Gastroesophageal sphincter (tissue), 4 donors: ENCODE results near the gene SLC6A8. TPM values are rescaled to one million over a fixed set of nuclear protein-coding genes. Genes with fewer than 3 reads are reported as not detected.

ENCODE experiments used
- ATAC-seq: fragments of 150-250 bp; one replicate; pipeline ENCODE4 v1.9.1; 2016; ENCODE audit warnings: mild to moderate bottlenecking, moderate library complexity
- H3K27ac ChIP-seq, 4 donors: fragments of 200-600 bp; sonication (generic) in 3 of 4; 1 replicate in 3 of 4; 2 replicates in 1 of 4; pipeline ENCODE4 v1.5.1; 2016 to 2019
- H3K27me3 ChIP-seq: fragments of 200-600 bp; sonication (generic); one replicate; pipeline ENCODE4 v1.5.1; 2019
- H3K36me3 ChIP-seq, 2 donors: fragments of 200-600 bp; sonication (generic); one replicate each; pipeline ENCODE4 v1.5.1; 2019; ENCODE audit warnings: control low read depth in 1 of 2
- H3K4me1 ChIP-seq, 3 donors: fragments of 200-600 bp; sonication (generic); 1 replicate in 2 of 3; 2 replicates in 1 of 3; pipeline ENCODE4 v1.5.1; 2016 to 2019; ENCODE audit warnings: control low read depth in 2 of 3
- H3K4me3 ChIP-seq, 2 donors: fragments of 200-600 bp; sonication (generic); one replicate each; pipeline ENCODE4 v1.5.1; 2019; ENCODE audit warnings: mild to moderate bottlenecking in 1 of 2, moderate library complexity in 1 of 2
- H3K9me3 ChIP-seq, 3 donors: fragments of 200-600 bp; sonication (generic); one replicate each; pipeline ENCODE4 v1.5.1; 2017 to 2019; ENCODE audit warnings: control low read depth in 2 of 3
- EP300 ChIP-seq: sonication (generic); formaldehyde crosslinking; IDR thresholded peaks from one replicate; pipeline ENCODE4 v1.6.1; 2017; ENCODE audit warnings: antibody characterized with exemption, mild to moderate bottlenecking
- POLR2A ChIP-seq, 2 donors: fragments of 450-650 bp; IDR thresholded peaks; one replicate each; pipeline ENCODE4 v1.6.1; 2017; ENCODE audit warnings: antibody characterized with exemption in 2 of 2, mild to moderate bottlenecking in 2 of 2, moderate library complexity in 1 of 2
- POLR2AphosphoS5 ChIP-seq: sonication (generic); formaldehyde crosslinking; IDR thresholded peaks from one replicate; pipeline ENCODE4 v1.6.1; 2017; ENCODE audit warnings: antibody characterized with exemption
- WGBS, 2 donors: methylation state at CpG; one replicate each; pipeline ENCODE4 v1.1.5; 2018; ENCODE audit warnings: low coverage in 1 of 2; 5-methylcytosine and 5-hydroxymethylcytosine counted together
- total RNA-seq, 4 donors: library from RNA; depleted of rRNA; stranded (reverse); fragments of >200 nt; gene quantifications; one replicate each; pipeline ENCODE4 v1.1.0, GENCODE V29; 2016
- TF ChIP-seq, protein P1 (sequence below), 4 experiments: fragments of 200-600 bp in 2 of 4; fragments of 450-650 bp in 2 of 4; sonication (generic) in 1 of 4; IDR thresholded peaks; one replicate each; pipeline ENCODE4 v1.5.1; 2017 to 2019; ENCODE audit warnings: antibody characterized with exemption in 4 of 4, mild to moderate bottlenecking in 2 of 4, moderate library complexity in 2 of 4

Gene SLC6A8
- total RNA-seq, 4 donors from 2014 or later, result 25.3 to 86.6 (median 37.9) TPM

DNA sequence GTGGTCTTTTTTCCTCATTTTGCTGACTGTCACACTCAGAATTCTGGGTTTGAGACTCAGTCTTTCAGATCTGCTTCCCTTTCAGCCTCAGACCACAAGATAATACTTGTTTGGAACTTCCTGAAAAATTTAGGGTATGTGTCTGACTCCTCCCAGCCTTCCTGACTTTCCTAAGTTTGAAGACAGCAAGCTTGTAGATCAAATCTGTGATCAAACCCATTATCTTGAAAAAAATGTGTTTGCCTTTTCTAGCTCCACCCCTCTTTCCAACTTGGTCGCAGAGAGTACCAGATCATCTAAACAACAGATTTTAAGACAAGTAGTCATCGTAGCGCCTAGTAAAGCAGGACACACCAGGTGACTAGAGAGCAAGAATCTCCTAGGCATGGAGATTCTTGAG is 26.5 kb downstream of the SLC6A8 start:
- no peak overlapping the region for H3K27ac ChIP-seq
- no peaks in the 10 kb centered on the region for H3K9me3 ChIP-seq
- no peak for ATAC-seq
- H3K4me1 ChIP-seq, result no peaks in the 10 kb centered on the region
- no peak overlapping the region for H3K4me3 ChIP-seq
- H3K27me3 ChIP-seq, result no peaks in the 10 kb centered on the region
- TF ChIP-seq POLR2A (IDR thresholded peaks at IDR 0.05) (no peak), EP300 (no peak), POLR2AphosphoS5 (no peak)
- TF ChIP-seq, protein P1, sequence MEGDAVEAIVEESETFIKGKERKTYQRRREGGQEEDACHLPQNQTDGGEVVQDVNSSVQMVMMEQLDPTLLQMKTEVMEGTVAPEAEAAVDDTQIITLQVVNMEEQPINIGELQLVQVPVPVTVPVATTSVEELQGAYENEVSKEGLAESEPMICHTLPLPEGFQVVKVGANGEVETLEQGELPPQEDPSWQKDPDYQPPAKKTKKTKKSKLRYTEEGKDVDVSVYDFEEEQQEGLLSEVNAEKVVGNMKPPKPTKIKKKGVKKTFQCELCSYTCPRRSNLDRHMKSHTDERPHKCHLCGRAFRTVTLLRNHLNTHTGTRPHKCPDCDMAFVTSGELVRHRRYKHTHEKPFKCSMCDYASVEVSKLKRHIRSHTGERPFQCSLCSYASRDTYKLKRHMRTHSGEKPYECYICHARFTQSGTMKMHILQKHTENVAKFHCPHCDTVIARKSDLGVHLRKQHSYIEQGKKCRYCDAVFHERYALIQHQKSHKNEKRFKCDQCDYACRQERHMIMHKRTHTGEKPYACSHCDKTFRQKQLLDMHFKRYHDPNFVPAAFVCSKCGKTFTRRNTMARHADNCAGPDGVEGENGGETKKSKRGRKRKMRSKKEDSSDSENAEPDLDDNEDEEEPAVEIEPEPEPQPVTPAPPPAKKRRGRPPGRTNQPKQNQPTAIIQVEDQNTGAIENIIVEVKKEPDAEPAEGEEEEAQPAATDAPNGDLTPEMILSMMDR (IDR thresholded peaks at IDR 0.05), result no peak
- 72% methylated on average over 3 of the region's 3 CpGs; no CpG with 5 or more reads in 1 of the 2 donors for WGBS, 2 donors
- H3K36me3 ChIP-seq, result peaks cover 0 to 75% of the 10 kb centered on the region in 2 donors

DNA sequence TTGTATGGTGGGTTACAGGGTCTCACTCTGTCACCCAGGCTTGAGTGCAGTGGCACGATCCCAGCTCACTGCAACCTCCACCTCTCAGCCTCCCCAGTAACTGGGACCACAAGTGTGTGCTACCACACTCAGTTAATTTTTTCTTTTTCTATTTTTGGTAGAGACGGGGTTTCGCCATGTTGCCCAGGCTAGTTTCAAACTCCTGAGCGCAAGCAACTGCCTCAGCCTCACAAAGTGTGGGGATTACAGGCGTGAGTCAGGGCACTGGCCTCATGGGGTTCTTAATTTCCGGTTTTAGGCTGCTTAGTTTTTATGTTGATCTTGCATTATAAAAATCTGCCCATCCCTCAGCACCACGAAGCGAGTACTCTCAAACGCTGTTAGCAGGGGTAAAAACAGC is 29.7 kb downstream of the SLC6A8 start:
- TF ChIP-seq, protein P1 (IDR thresholded peaks at IDR 0.05), result no peak
- no peaks in the 10 kb centered on the region for H3K27me3 ChIP-seq
- ATAC-seq, result no peak
- H3K4me1 ChIP-seq, result peaks cover 0 to 6% (median 3%) of the 10 kb centered on the region in 3 donors
- no peak overlapping the region for H3K4me3 ChIP-seq
- H3K36me3 ChIP-seq, result peaks cover 0 to 71% of the 10 kb centered on the region in 2 donors
- no peak overlapping the region for H3K27ac ChIP-seq
- H3K9me3 ChIP-seq, result no peaks in the 10 kb centered on the region
- WGBS, 2 donors, result 86 to 87% methylated on average over 5 of the region's 9 CpGs

DNA sequence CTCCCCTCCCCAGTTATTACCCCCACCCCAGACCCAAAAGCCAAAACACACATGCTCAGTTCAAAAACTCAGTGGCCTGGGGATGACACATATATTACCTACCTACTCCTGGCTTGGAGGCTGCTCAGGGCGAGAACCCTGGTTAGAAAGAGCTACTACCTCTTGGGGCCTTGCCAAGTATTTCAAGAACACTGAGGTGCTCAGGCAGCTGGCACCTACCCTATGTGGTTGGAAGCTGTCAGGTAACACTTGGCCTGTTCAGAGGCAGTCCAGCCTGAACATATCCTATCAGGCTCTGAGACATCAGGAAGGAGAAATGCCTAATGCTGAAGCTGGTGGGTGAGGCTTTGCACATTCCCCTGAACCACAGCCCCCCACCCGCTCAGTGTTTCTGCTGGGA is 31.5 kb downstream of the SLC6A8 start:
- no peak for TF ChIP-seq POLR2AphosphoS5
- no peak for TF ChIP-seq EP300
- TF ChIP-seq POLR2A (IDR thresholded peaks at IDR 0.05), result no peak
- TF ChIP-seq, protein P1 (IDR thresholded peaks at IDR 0.05), result no peak
- 67% methylated on average over 1 of the region's 2 CpGs; no CpG with 5 or more reads in 1 of the 2 donors for WGBS, 2 donors
- Histone ChIP-seq H3K27ac (no peak overlapping the region), H3K9me3 (no peaks in the 10 kb centered on the region), H3K27me3 (no peaks in the 10 kb centered on the region), H3K4me1 (peaks cover 0 to 15% (median 6%) of the 10 kb centered on the region in 3 donors), H3K36me3 (peaks cover 0 to 55% of the 10 kb centered on the region in 2 donors), H3K4me3 (no peak overlapping the region)
- ATAC-seq, result no peak

DNA sequence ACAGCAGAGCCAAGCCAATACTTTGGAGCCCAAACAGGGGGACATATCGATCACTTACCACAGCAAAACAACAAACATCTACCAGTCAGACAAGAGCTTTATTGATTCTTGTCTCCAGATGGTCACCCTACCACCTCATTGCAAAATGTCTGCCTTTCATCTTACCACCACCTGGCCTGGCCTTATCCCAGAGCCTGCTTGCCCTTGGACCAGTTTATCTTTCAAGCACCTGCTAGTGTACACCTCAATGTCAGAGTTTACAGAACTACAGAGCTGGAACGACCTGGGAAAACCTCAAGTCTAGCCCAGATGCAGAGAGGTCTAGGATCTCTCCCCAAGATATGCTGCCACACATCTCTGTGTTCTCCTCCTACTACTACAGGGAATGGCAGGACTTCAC is 32.0 kb downstream of the SLC6A8 start:
- TF ChIP-seq POLR2A (IDR thresholded peaks at IDR 0.05), result no peak
- TF ChIP-seq, protein P1 (IDR thresholded peaks at IDR 0.05), result no peak
- no peak for TF ChIP-seq POLR2AphosphoS5
- TF ChIP-seq EP300, result no peak

DNA sequence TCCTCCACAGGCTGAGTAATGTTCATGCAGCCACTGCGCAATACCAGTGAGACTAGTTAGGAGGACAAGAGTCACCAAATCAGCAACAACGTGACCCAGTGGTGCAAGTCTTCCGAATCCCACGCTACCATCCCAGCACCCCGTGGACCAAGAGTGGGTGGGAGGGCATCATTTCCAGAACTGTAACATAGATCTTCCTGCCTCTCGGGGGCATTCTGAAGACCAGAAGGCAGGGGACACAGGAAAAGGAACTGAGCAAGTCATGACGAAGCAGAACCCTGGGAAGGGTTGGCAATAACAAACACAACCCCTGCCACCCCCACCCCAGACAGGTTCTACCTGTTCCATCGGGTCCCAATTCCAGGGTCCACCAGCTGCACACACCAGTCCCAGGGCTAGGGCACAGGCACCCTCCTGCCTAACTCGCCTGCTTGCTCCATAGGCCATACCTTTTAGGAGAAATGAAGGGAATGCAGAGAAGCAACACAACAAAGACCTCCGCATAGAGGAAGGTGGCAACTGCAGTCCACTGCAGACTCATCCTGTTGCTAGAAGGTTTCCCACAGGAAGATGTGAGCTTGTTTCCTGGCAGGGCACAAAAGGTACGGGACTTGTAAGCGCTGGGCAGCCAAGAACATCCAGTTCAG is 35.1 kb downstream of the SLC6A8 start:
- Histone ChIP-seq H3K9me3 (no peaks in the 10 kb centered on the region), H3K4me1 (peaks cover 0 to 46% (median 29%) of the 10 kb centered on the region in 3 donors), H3K4me3 (peak overlapping the region; percentile 76 to 81), H3K36me3 (peaks cover 0 to 33% of the 10 kb centered on the region in 2 donors), H3K27ac (peak overlapping the region; percentile 80 to 91 (median 87)), H3K27me3 (no peaks in the 10 kb centered on the region)
- no peak for TF ChIP-seq POLR2A (IDR thresholded peaks at IDR 0.05)
- TF ChIP-seq, protein P1 (IDR thresholded peaks at IDR 0.05), result no peak
- no peak for TF ChIP-seq POLR2AphosphoS5
- TF ChIP-seq EP300, result no peak
- 67 to 87% methylated on average over 3 of the region's 12 CpGs for WGBS, 2 donors
- ATAC-seq, result no peak

More for the DNA sequence above, 32.0 kb downstream of the SLC6A8 start:
- Histone ChIP-seq H3K9me3 (no peaks in the 10 kb centered on the region), H3K27me3 (no peaks in the 10 kb centered on the region), H3K4me3 (no peak overlapping the region), H3K4me1 (peaks cover 0 to 15% (median 6%) of the 10 kb centered on the region in 3 donors), H3K27ac (no peak overlapping the region), H3K36me3 (peaks cover 0 to 50% of the 10 kb centered on the region in 2 donors)
- 80% methylated on average over 1 of the region's 2 CpGs; no CpG with 5 or more reads in 1 of the 2 donors for WGBS, 2 donors
- ATAC-seq, result no peak
